ENCODE results near the gene ANXA2R. TPM values are rescaled to one million over a fixed set of nuclear protein-coding genes. Genes with fewer than 3 reads are reported as not detected.

The ANXA2R gene
- polyA plus RNA-seq, 3 donors = 2.3 to 6.4 (median 3.1) TPM

- peaks cover 25% of the 10 kb centered on the region for H3K79me2 ChIP-seq (ENCODE audit: insufficient read depth, low read length)
- peak overlapping the region; percentile 99 for H3K9ac ChIP-seq (ENCODE audit: insufficient read depth, low read length, poor library complexity, severe bottlenecking)
- TF ChIP-seq CTCF (IDR thresholded peaks at IDR 0.05) = no peak
- Mint-ChIP-seq H3K36me3 (peaks cover 6% of the 10 kb centered on the region in 2 donors), H3K4me3 (peak overlapping the region; percentile 90 to 91), H3K9me3 (peaks cover 0 to 15% (median 2%) of the 10 kb centered on the region in 7 donors), H3K27ac (peak overlapping the region; percentile 97 to 100 (median 98)), H3K27me3 (ENCODE audit: low read depth in 3 of 3) (no peaks in the 10 kb centered on the region), H3K4me1 (peaks cover 50% of the 10 kb centered on the region)
- H3K4me2 ChIP-seq (replicated peaks; ENCODE audit: extremely low read depth, low read length, poor library complexity, severe bottlenecking) = peak overlapping the region; percentile 99
- under 1% methylated on average over 33 of the region's 33 CpGs for WGBS (ENCODE audit: insufficient coverage)
- intact Hi-C loops (cut with micrococcal nuclease) = loop anchor here (1.0 to 5.0 kb wide), 6 partner anchors 23 to 1114 kb away; partner anchors contain the start of gene FBXO4 (in 1 of the 2)
- peak overlapping the region; percentile 69 for H2AFZ ChIP-seq (ENCODE audit: insufficient read depth, low read depth, low read length, poor library complexity, severe bottlenecking)
- H3K4me1 ChIP-seq (ENCODE audit: control insufficient read depth in 1 of 2, insufficient read depth in 2 of 2, low read length in 2 of 2) = peaks cover 36 to 43% of the 10 kb centered on the region in 2 donors
- DNase-seq = peak; percentile 87 to 91 (median 89)
- H3K27ac ChIP-seq (ENCODE audit: low read depth in 1 of 2, low read length in 2 of 2) = peak overlapping the region; percentile 100
- H3K4me3 ChIP-seq (replicated peaks in 1 of 3; ENCODE audit: low read depth in 2 of 3, low read length in 3 of 3) = peak overlapping the region; percentile 67 to 81 (median 70)
- no peaks in the 10 kb centered on the region for H3K9me3 ChIP-seq (replicated peaks in 1 of 2; ENCODE audit: control insufficient read depth in 1 of 2, insufficient read depth in 1 of 2, low read length in 2 of 2)
- no peaks in the 10 kb centered on the region for H3K27me3 ChIP-seq (ENCODE audit: control insufficient read depth in 2 of 2, insufficient read depth in 2 of 2, low read length in 2 of 2)
- no peaks in the 10 kb centered on the region for H3K36me3 ChIP-seq (replicated peaks in 1 of 2; ENCODE audit: control insufficient read depth in 1 of 2, insufficient read depth in 2 of 2, low read length in 2 of 2)
- no peaks in the 10 kb centered on the region for H4K20me1 ChIP-seq (ENCODE audit: insufficient read depth, low read length)
Observed at GRCh38 chr5:43041669-43042175, 1.6 kb upstream of the ANXA2R start.

- peaks cover 6% of the 10 kb centered on the region in 2 donors for H3K36me3 Mint-ChIP-seq
- H3K4me1 ChIP-seq (ENCODE audit: control insufficient read depth in 1 of 2, insufficient read depth in 2 of 2, low read length in 2 of 2) = peaks cover 36 to 43% of the 10 kb centered on the region in 2 donors
- peaks cover 47% of the 10 kb centered on the region for H3K4me1 Mint-ChIP-seq
- H3K4me2 ChIP-seq (replicated peaks; ENCODE audit: extremely low read depth, low read length, poor library complexity, severe bottlenecking) = peak overlapping the region; percentile 99
- WGBS (ENCODE audit: insufficient coverage) = under 1% methylated on average over 13 of the region's 18 CpGs
- no peaks in the 10 kb centered on the region for H3K36me3 ChIP-seq (replicated peaks in 1 of 2; ENCODE audit: control insufficient read depth in 1 of 2, insufficient read depth in 2 of 2, low read length in 2 of 2)
- H2AFZ ChIP-seq (ENCODE audit: insufficient read depth, low read depth, low read length, poor library complexity, severe bottlenecking) = peak overlapping the region; percentile 69
- H3K4me3 Mint-ChIP-seq = peak overlapping the region; percentile 90 to 91
- TF ChIP-seq CTCF (IDR thresholded peaks at IDR 0.05) = no peak
- intact Hi-C loops (cut with micrococcal nuclease) = loop anchor here (1.0 to 5.0 kb wide), 5 partner anchors 24 to 1114 kb away; partner anchors contain the start of gene FBXO4 (in 1 of the 2)
- H3K9me3 Mint-ChIP-seq = peaks cover 0 to 15% (median 2%) of the 10 kb centered on the region in 7 donors
- H3K27me3 ChIP-seq (ENCODE audit: control insufficient read depth in 2 of 2, insufficient read depth in 2 of 2, low read length in 2 of 2) = no peaks in the 10 kb centered on the region
- H3K79me2 ChIP-seq (ENCODE audit: insufficient read depth, low read length) = peaks cover 27% of the 10 kb centered on the region
- no peak for DNase-seq
- no peaks in the 10 kb centered on the region for H4K20me1 ChIP-seq (ENCODE audit: insufficient read depth, low read length)
- H3K4me3 ChIP-seq (replicated peaks in 1 of 3; ENCODE audit: low read depth in 2 of 3, low read length in 3 of 3) = peak overlapping the region; percentile 67 to 81 (median 70)
- peak overlapping the region; percentile 97 to 100 (median 98) for H3K27ac Mint-ChIP-seq
- no peaks in the 10 kb centered on the region for H3K9me3 ChIP-seq (replicated peaks in 1 of 2; ENCODE audit: control insufficient read depth in 1 of 2, insufficient read depth in 1 of 2, low read length in 2 of 2)
- H3K27me3 Mint-ChIP-seq (ENCODE audit: low read depth in 3 of 3) = no peaks in the 10 kb centered on the region
- H3K27ac ChIP-seq (ENCODE audit: low read depth in 1 of 2, low read length in 2 of 2) = peak overlapping the region; percentile 100
- peak overlapping the region; percentile 99 for H3K9ac ChIP-seq (ENCODE audit: insufficient read depth, low read length, poor library complexity, severe bottlenecking)
Observed at GRCh38 chr5:43041110-43041668, 1.1 kb upstream of the ANXA2R start.

Data from CD14-positive monocyte (primary cell).